ENCODE measurements around the gene UMAD1.

Gene UMAD1

GRCh38 chr7:7897509-7897908 lies 257.0 kb downstream of the UMAD1 start:
- DNase-seq (ENCODE audit: low read depth), result no peak
- no peak overlapping the region for H3K4me3 ChIP-seq (ENCODE audit: low read depth, low read length)

DNA sequence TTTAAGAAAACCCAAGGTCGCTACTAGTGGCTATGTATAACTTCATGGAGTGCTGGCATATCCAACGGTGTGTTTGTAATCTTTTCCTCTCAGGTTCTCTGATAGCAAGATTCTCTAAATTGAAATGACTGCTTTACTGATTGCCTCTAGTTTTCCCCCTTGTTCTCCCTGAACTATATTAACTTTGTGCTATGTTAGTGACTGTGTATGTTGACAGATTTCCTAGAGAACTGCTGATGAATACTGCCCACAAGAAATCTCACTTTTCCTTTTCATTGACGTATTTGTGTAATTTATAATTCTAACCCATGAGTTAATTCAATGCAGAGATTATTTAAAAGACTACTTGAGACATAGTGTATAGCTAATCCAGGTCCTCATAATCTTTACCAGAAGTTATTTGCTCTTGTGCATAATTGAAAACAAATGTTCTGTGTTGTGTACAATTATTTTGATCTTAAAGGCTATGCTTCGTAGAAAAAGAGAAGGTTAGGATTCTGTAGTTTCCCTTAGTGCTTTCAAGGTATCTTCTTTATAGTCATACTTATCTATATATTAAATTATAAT lies 257.5 kb downstream of the UMAD1 start:
- no peak for DNase-seq (ENCODE audit: low read depth)
- H3K4me3 ChIP-seq (ENCODE audit: low read depth, low read length), result no peak overlapping the region
- no peak for TF ChIP-seq CTCF (conservative IDR thresholded peaks at IDR 0.05; ENCODE audit: low read depth, low read length)

More at GRCh38 chr7:7897509-7897908, 257.0 kb downstream of the UMAD1 start:
- no peak for TF ChIP-seq CTCF (conservative IDR thresholded peaks at IDR 0.05; ENCODE audit: low read depth, low read length)

GRCh38 chr7:7902845-7903244 lies 262.3 kb downstream of the UMAD1 start:
- DNase-seq (ENCODE audit: low read depth), result no peak
- TF ChIP-seq CTCF (conservative IDR thresholded peaks at IDR 0.05; ENCODE audit: low read depth, low read length), result no peak

GRCh38 chr7:7907306-7907705 lies 266.8 kb downstream of the UMAD1 start:
- no peak overlapping the region for H3K4me3 ChIP-seq (ENCODE audit: low read depth, low read length)
- TF ChIP-seq CTCF (conservative IDR thresholded peaks at IDR 0.05; ENCODE audit: low read depth, low read length), result no peak
- DNase-seq (ENCODE audit: low read depth), result no peak

More at GRCh38 chr7:7902845-7903244, 262.3 kb downstream of the UMAD1 start:
- no peak overlapping the region for H3K4me3 ChIP-seq (ENCODE audit: low read depth, low read length)

DNA sequence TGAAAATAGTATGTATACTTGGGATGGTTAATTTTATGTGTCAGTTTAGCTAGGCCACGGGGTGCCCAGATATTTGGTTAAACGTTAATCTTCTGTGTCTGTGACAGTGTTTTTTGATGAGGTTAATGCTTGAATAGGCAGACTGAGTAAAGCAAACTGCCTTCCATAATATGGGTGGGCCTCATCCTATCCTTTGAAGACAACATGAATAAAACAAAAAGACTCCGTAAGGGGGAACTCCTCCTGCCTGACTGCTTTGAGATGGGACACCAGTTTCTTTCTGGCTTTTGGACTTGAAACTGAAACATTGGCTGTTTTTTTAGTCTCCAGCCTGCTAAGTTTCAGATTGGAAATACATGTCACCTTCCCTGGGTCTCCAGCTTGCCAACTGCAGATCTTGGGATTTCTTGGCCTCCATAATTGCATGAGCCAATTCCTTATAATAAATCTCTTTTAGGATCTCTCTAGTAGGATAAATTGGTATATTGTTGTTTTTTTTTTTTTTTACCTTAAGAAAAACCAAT lies 268.1 kb downstream of the UMAD1 start:
- DNase-seq (ENCODE audit: low read depth), result no peak
- no peak for TF ChIP-seq CTCF (conservative IDR thresholded peaks at IDR 0.05; ENCODE audit: low read depth, low read length)
- no peak overlapping the region for H3K4me3 ChIP-seq (ENCODE audit: low read depth, low read length)

DNA sequence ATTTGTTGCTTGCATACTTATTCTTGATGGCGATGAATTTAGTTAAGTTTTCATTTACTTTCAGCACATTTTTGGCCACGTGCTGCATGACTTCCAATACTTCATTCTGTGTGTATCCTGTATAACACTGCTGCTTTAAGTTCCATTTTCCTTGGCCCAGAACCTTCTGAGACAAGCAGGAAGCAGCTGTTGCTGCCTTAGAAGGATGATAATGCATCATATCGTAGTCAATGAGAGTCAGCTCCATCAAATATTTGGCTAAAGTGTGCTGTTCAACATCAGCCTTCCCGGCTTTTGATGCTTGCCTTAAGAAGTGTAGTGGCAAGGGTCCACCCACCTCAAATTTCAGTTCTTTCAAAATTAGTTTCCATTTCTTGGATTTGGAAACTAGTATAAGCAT lies 268.8 kb downstream of the UMAD1 start:
- no peak overlapping the region for H3K4me3 ChIP-seq (ENCODE audit: low read depth, low read length)
- DNase-seq (ENCODE audit: low read depth), result peak; percentile 14

More for the DNA sequence above, 268.8 kb downstream of the UMAD1 start:
- no peak for TF ChIP-seq CTCF (conservative IDR thresholded peaks at IDR 0.05; ENCODE audit: low read depth, low read length)

Data from choroid plexus epithelial cell (primary cell).